NCI-H2081 (cell line): Measurements from ENCODE around the gene ITGA6.
"Not testable (repeated sequence)": the region's sequence is repeated elsewhere in the genome, so short reads cannot be mapped to it uniquely, and the experiment has no call there.

Experiments
- DNase-seq, 2 experiments: peaks; one replicate each; lab custom pipeline; 2025; lab: John Stamatoyannopoulos, UW

ITGA6 gene

DNA sequence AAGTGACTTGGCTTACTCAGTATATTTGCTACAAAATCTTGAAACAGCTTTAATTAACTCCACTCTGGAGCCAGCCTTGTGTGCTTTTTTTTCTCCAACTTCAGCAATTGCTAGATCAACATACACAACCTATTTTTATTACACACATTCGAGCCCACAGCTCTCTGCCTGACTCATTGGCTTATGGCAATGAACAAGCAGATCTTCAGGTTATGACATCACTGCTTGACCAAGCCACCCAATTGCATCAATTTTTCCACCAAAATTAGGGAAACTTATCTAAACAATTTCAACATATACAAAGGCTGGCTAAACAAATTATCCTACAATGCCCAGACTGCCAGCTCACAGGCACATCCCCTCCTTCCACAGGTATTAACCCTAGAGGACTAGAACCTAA lies 88.9 kb downstream of the ITGA6 start:
- no peak for DNase-seq

DNA sequence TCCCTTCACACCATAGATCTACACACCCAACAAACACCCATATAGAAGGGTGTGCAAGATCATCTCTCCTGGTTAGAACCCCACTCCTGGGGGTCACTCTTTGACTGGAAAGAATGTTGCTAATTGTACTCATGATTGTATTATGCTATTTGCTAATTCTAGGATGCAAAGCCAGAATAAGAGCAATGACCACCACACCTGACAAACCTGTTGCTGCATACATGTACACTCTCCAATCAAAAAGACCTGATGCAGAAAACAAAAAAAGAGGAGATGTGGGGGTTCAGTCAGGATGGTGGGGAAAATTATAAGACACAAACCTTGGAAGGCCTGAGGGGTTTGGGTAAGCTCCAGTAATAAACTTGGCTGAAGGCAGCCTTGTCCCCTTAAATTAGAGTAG lies 91.6 kb downstream of the ITGA6 start:
- no peak for DNase-seq

DNA sequence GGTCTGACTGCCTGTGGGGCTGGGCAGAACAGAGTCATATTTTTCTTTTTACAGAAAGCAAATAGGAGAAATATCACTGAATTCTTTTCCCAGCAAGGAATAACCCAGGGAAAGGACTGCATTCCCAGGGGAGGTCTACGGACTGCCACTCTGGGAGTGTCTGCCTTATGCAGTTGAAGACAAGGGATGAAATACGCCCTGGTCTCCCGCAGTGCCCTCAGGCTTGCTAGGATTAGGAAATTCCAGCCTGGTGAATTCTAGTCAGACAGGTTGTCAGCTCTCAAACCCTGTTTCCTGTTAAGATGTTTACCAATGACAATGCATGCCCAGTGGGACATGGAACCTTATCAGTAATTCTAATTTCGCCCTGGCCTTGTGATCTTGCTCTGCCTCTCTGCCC lies 98.2 kb downstream of the ITGA6 start:
- DNase-seq, result no peak

DNA sequence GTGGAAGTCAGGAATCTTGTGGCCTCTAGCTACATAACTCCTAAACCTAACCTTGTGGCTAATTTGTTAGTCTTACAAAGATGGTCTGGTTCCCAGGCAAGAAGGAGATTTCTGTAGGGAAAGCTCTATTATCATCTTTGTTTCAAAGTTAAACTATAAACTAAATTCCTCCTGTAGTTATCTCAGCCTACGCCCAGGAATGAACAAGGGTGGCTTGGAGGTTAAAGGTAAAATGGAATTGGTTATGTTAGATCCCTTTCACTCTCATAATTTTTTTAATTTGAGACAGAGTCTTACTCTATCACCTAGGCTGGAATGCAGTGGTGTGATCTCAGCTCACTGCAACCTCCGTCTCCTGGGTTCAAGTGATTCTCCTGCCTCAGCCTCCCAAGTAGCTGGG lies 103.9 kb downstream of the ITGA6 start:
- DNase-seq, result no peak

DNA sequence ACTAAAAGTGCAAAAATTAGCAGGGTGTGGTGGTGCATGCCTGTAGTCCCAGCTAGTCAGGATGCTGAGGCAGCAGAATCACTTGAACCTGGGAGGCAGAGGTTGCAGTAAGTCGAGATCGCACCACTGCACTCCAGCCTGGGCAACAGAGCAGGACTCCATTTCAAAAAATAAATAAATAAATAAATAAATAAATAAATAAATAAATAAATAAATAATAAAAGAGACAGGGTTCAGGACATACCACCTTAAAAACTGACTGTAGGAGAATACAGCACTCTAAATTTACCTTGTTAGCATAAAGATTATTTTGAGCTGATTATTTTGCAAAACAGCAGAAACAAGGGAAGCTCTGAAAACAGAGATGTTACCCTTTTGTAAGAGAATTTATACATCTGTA lies 105.1 kb downstream of the ITGA6 start:
- not testable (repeated sequence) for DNase-seq

DNA sequence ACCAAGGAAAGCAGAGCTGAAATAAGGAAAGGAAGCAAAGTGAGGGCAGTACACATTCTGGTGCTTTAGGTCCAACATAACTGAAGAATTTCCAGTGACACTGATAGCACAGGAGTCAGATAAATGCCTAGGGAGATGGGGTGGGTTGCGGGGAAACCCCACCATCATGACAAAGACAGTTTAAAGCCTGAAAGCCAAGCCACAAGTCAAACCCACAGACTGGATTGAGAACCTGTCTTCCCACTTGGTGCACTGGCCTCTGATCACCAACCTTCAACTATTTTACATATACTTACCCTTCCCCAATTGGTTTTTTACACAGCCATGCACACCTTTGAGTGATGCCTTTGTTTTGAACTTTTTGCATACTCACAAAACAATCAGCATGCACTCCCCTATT lies 106.3 kb downstream of the ITGA6 start:
- no peak for DNase-seq

DNA sequence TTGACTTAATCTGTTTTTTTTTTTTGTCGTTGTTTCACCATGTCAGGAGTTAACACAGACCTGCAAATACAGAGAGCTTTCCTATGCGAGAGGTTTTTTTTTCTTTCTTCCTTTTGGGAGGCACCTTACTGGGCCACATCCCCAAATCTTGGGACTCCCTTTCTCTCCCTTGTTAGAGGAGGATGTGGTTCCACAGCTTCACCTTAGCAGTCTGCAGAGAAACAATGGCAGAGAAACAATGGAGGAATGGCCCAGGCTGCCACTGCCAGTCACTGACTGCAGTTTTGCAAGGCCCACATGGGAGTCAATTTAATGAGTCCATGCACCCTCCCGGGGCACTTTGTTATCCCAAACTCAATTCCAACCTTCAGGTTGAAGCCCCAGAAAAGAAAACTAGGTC lies 107.7 kb downstream of the ITGA6 start:
- DNase-seq, result no peak

DNA sequence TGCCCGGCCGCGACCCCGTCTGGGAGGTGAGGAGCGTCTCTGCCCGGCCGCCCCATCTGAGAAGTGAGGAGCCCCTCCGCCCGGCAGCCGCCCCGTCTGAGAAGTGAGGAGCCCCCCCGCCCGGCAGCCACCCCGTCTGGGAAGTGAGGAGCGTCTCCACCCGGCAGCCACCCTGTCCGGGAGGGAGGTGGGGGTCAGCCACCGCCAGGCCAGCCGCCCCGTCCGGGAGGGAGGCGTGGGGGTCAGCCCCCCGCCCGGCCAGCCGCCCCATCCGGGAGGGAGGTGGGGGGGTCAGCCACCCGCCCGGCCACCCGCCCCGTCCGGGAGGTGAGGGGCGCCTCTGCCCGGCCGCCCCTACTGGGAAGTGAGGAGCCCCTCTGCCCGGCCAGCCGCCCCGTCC lies 110.5 kb downstream of the ITGA6 start:
- not testable (repeated sequence) for DNase-seq

DNA sequence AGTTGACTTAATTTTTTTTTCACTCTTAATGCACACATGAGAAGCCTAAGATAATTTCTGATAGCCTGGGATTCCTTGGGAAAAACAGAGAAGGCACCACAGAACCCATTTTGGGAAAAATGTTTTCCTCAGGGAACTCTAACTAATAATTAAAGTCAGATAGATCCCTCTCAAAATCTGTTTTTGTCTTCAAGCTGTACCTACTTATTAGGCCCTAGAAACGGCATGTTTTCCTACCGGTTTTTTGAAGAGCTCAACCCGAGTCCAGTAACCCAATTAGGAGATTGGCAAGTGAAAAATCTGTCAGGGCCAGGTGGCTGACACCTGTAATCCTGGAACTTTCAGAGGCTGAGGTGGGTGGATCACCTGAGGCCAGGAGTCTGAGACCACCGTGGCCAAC lies 112.4 kb downstream of the ITGA6 start:
- no peak for DNase-seq

DNA sequence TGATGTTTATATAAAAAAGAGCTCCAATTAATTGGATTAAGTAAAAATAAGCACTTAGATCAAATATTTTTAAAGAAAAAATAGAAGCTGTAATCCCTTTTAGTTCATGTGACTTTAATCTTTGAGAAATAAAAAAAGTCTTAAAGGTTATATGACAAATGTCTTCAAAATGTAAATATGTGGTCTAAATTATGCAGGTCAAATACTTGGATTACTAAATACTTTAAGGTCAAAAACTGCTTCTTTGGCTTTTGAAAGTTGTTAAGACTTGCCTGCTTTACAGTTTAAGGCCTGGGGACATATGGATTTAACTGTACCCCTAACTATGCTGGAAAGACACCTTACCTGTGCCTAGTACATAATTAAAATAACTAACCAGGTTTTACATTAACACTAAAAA lies 113.0 kb downstream of the ITGA6 start:
- no peak for DNase-seq

DNA sequence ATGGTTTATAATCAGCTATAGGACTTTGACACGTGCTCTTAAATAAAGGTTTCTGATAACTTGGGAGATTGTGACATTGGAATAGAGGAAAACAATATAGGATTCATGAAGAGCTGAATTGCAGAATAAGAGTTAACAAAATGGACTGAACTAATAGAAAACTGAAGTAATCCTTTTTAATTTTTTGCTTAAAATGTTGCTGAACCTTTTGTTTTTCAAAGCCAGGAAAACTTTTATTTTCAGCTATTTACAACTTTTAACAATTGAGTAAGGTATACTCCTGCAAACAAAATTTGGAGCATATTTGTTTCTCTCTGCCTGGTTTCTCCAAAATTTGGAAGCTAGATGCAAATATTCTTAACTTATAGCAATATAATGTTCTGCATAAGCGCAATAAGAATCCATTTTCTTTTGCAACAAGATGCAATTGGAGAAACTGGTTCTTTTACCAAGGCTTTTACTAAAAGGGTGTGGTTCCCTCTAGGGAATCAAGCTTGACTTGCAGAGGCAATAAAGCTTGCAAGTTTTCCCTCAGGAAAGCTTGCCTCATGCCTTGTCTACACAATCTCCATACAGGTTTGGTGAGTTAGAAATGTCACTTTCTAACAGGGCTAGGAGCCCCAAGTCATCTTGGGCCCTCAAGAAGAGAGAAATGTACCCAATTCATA lies 118.2 kb downstream of the ITGA6 start:
- no peak for DNase-seq

DNA sequence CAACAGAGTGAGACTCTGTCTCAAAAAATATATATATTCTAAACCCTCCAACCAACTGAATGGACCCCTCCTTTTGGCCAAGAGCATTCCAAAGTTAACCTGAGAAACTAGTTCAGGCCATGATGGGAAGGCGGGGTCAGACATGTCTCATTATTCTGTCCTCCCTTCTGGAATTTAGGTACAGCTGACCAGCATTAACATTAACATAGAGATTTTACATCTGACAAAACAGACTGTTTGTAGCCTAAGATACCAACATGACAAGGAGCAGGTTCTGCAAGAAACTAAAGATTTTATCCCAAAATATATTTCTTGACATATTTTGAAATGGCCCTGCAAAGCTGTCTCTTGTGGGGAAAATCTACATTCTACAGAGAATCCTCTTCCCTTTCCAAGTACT lies 121.7 kb downstream of the ITGA6 start:
- no peak for DNase-seq

DNA sequence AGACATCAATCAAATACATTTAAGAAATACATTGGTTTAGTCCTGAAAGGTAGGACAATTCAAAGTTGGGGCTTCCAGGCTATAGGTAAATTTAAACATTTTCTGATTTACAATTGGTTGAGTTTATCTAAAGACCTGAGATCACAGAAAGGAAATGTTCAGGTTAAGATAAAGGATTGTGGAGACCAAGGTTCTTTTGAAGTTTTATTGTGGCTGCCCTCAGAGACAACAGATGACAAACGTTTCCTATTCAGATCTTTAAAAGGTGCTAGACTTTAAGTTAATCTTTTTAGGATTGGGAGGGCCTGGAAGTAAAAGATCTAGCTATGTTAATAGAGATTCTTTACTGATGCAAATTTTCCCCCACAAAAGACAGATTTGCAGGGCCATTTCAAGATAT lies 122.4 kb downstream of the ITGA6 start:
- DNase-seq, result not testable (repeated sequence)

DNA sequence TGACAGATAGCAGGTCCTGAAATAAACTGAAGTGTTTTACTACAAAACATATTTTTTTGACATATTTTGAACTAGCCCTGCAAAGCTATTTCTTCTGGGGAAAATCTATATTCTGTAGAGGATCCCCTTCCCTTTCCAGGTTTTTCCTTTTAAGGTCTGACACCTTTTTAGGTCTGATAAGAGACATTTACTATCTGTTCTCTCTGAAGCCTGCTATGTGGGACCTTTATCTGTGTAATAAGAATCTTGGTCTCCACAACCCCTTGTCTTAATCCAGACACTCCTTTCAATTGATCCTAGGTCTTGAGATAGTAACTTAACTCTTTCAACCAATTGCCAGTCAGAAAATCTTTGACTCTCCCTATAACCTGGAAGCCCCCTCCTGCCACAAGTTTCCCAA lies 123.0 kb downstream of the ITGA6 start:
- no peak for DNase-seq

DNA sequence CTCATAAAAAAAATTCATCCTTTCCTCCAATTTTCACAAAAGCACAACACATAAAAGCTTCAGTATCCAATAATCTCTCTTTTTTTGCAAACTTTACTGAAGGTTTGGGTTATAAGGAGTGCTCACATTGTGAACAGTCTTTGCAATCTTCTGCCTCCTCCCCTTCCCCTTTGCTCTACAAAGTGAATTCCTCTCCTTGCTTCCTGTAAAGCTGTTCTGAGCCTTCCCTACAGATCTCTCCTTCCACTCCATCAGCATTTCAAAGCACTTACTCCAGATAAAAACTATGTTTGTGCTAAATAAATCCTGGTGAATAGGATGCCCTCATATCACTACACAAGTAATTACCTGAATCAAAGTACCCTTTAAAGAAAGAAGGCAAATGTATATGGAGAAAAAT lies 123.9 kb downstream of the ITGA6 start:
- no peak for DNase-seq

DNA sequence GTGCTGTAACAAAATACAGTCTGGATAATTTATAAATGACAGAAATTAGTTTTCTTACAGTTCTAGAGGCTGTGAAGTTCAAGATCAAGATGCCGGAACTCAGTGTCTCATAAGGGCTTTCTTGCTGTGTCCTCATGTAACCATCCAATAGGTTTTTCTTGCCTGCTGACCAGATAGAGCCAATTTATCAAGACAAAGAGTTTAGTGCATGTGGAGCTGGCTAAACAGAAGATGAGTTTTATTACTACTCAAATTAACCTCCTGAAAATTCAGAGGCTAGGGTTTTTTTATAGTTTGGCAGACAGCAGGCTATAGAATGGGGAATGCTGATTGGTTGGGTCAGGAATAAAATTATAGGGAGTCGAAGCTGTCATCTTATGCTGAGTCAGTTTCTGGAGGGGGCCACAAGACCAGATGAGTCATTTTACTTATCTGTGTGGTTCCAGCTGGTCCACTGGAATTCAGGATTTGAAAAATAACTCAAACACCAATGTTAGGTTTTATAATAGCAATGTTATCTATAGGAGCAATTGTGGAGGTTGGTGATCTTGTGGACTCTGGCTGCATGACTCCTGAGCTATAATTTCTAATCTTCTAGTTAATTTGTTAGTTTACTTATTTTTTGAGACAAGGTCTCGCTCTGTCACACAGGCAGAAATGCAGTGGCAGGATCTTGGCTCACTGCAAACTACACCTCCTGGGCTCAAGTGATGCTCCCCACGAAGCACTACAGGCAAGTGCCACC lies 125.3 kb downstream of the ITGA6 start:
- no peak for DNase-seq

DNA sequence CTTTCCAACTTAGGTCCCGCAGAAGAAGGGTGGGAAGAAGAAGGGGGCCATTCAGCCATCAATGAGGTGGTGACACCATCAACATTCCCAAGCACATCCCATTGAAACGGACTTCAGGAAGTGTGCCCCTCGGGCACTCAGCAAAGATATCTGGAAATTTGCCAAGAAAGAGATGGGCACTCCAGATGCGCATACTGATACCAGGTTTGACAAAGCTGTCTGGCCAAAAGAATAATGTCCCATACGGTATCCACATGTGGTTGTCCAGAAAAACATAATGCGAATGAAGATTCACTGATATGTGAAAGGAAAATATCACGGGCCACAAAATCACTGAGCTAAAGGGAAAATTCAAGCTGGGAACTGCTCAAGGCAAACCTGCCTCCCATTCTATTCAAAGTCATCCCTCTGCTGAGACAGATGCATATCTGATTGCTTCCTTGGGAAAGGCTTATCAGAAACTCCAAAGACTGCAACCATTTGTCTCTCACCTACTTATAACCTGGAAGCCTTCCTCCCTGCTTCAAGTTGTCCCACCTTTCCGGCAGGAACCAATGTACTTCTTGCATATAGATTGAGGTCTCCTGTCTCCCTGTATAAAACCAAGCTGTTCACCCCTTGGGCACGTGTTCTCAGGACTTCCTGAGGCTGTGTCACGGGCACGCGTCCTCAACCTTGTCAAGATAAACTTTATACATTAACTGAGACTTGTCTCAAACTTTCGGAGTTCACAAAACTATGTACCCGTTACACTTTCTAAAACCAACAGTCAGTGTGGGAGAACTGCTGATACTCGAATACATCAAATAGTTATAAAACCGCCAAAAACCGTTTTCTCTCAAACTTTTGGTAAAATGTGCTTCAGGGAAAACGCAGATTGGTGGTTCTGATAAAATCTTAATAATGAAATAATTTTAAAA lies 127.2 kb downstream of the ITGA6 start:
- DNase-seq, result no peak

DNA sequence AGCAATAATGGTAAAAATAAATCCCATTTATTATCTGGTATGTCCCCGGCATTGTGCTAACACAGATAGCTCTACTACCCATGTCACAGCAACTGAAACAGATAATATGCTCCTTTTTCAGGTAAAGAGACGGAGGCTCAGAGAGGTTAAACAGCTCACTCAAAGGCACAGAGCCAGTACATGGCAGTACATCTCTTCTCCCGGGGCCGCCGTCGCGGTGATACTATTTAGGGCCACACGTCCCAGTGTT lies 127.8 kb downstream of the ITGA6 start:
- no peak for DNase-seq
